Lung (tissue), 12 donors: ENCODE measurements around the gene GRK1. TPM values are rescaled to one million over a fixed set of nuclear protein-coding genes. Genes with fewer than 3 reads are reported as not detected.

ENCODE experiments used
- ATAC-seq: fragments of 200-7000 bp; cut with Tn5 transposase; one replicate; pipeline ENCODE4 v1.9.1; 2020; ENCODE audit warnings: moderate number of reproducible peaks; ENCODE audit not compliant: insufficient read depth, low FRiP score
- DNase-seq, 3 donors: peaks; one replicate each; pipeline ENCODE4 v3.0.0-alpha.2; 2013 to 2017
- H3K27ac ChIP-seq, 2 donors: one replicate each; pipeline ENCODE4 v1.5.1; 2013; ENCODE audit warnings: mild to moderate bottlenecking in 2 of 2, moderate library complexity in 2 of 2, control low read depth in 1 of 2, inconsistent platforms in 1 of 2, low read depth in 1 of 2, low read length in 1 of 2
- H3K27me3 ChIP-seq, 3 donors: one replicate each; pipeline ENCODE4 v1.5.1; 2013; ENCODE audit warnings: low read length in 2 of 3; ENCODE audit not compliant: control insufficient read depth in 3 of 3, insufficient read depth in 3 of 3
- H3K36me3 ChIP-seq, 4 donors: one replicate each; pipeline ENCODE4 v1.5.1; 2013; ENCODE audit warnings: low read length in 4 of 4, mild to moderate bottlenecking in 1 of 4, moderate library complexity in 1 of 4; ENCODE audit not compliant: control insufficient read depth in 4 of 4, insufficient read depth in 4 of 4
- H3K4me1 ChIP-seq, 5 donors: one replicate each; pipeline ENCODE4 v1.5.1; 2013; ENCODE audit warnings: low read length in 5 of 5, mild to moderate bottlenecking in 2 of 5, moderate library complexity in 1 of 5; ENCODE audit not compliant: control insufficient read depth in 5 of 5, insufficient read depth in 5 of 5
- H3K4me3 ChIP-seq: one replicate; pipeline ENCODE4 v1.5.1; 2013; ENCODE audit warnings: mild to moderate bottlenecking, control low read depth, moderate library complexity
- H3K9ac ChIP-seq, 2 donors: one replicate each; pipeline ENCODE4 v1.5.1; 2013; ENCODE audit warnings: low read length in 2 of 2, control low read depth in 1 of 2; ENCODE audit not compliant: insufficient read depth in 1 of 2
- H3K9me3 ChIP-seq, 4 donors: one replicate each; pipeline ENCODE4 v1.5.1; 2013; ENCODE audit warnings: low read length in 3 of 4, mild to moderate bottlenecking in 1 of 4, moderate library complexity in 1 of 4; ENCODE audit not compliant: control insufficient read depth in 4 of 4, insufficient read depth in 3 of 4
- WGBS, 2 donors: extraction: QIAGEN DNeasy Blood & Tissue Kit; methylation state at CpG; one replicate each; pipeline ENCODE4 v1.1.7; 2013; 5-methylcytosine and 5-hydroxymethylcytosine counted together
- polyA plus RNA-seq, 2 donors: library from polyadenylated mRNA; stranded (reverse); fragments of 200-250 nt; gene quantifications; one replicate each; pipeline ENCODE4 v1.2.1, GENCODE V29; 2013
- total RNA-seq, 2 donors: library from RNA; depleted of rRNA in 1 of 2; stranded (reverse); fragments of >200 nt in 1 of 2; gene quantifications; one replicate each; pipeline ENCODE4 v1.2.1, GENCODE V29; 2014 to 2021
- TF ChIP-seq, protein P1 (sequence below): IDR thresholded peaks from 2 replicates; pipeline ENCODE4 v1.5.1; 2012; ENCODE audit warnings: mild to moderate bottlenecking; ENCODE audit errors: control extremely low read depth, extremely low read depth
- donor health status: control.
- donor health status: control.
- donor health status: Bipolar disorder and iron deficiency.
- donor health status: healthy.
- donor health status: DM: yes; HTN: yes; CAD: no.

Gene GRK1
- total and polyA plus RNA-seq, 4 donors: 0.03 to 3.1 TPM; not detected in 2

DNA sequence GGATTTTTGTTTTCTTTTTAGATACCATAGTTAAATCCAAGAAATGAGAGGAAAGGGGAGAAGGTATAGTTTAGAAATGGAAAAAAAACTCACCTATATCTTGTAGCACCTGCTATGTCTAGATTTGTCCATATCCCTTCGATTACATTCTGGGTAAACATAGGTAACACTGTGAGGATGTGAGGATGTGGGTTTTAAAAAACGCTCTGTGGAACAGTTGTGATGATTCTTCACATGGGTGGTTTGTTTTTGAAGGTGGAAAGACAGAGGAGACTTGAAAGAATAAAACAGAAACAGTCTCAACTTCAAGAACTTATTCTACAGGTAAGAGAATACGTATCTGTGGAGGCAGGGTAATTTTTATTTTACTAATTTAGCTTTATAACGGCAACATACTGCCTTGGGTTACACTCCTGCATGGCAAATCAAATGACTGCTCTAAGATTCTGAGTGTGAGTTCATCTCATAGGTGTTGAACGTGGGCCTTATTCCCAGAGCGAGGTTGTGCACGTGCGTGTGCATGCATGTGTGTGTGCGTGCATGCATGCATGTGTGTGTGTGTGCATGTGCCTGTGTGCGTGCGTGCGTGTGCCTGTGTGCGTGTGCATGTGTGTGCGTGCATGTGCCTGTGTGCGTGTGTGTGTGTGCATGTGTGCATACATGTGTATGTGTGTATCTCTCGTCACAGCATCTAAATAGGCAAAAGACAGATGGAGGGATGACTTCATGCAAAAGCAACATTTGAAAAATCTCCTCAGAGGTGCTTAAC lies 32.6 kb upstream of the GRK1 start:
- peaks cover 19 to 65% (median 37%) of the 10 kb centered on the region in 4 donors for H3K36me3 ChIP-seq
- WGBS, 2 donors: 95 to 97% methylated on average over 16 of the region's 16 CpGs
- no peak overlapping the region for H3K27ac ChIP-seq
- TF ChIP-seq, protein P1, sequence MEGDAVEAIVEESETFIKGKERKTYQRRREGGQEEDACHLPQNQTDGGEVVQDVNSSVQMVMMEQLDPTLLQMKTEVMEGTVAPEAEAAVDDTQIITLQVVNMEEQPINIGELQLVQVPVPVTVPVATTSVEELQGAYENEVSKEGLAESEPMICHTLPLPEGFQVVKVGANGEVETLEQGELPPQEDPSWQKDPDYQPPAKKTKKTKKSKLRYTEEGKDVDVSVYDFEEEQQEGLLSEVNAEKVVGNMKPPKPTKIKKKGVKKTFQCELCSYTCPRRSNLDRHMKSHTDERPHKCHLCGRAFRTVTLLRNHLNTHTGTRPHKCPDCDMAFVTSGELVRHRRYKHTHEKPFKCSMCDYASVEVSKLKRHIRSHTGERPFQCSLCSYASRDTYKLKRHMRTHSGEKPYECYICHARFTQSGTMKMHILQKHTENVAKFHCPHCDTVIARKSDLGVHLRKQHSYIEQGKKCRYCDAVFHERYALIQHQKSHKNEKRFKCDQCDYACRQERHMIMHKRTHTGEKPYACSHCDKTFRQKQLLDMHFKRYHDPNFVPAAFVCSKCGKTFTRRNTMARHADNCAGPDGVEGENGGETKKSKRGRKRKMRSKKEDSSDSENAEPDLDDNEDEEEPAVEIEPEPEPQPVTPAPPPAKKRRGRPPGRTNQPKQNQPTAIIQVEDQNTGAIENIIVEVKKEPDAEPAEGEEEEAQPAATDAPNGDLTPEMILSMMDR: no peak
- no peak overlapping the region for H3K4me3 ChIP-seq
- no peaks in the 10 kb centered on the region for H3K9me3 ChIP-seq
- no peak overlapping the region for H3K9ac ChIP-seq
- no peaks in the 10 kb centered on the region for H3K27me3 ChIP-seq
- no peaks in the 10 kb centered on the region for H3K4me1 ChIP-seq
- ATAC-seq (no peak), DNase-seq (no peak)

DNA sequence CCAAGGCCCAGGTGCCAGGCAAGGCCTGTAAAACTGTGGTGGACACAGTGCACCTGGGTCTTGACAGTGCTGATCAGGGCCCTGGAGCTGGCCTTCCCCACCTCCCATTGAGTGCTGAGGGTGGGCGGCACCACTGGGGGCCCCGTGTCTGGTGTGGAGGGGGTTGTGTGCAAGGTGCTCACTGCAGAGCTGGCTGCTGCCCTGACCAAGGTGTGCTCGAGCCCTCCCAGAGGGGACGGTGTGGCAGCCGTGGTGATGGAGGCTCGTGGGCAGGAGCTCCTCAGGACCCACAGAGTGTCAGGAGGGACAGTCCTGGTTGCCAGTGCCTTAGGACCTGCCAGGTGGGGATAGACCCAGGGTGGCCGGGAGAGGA lies 32.0 kb upstream of the GRK1 start:
- Histone ChIP-seq H3K9ac (no peak overlapping the region), H3K27me3 (no peaks in the 10 kb centered on the region), H3K4me1 (no peaks in the 10 kb centered on the region), H3K27ac (no peak overlapping the region), H3K9me3 (no peaks in the 10 kb centered on the region), H3K36me3 (peaks cover 19 to 65% (median 39%) of the 10 kb centered on the region in 4 donors), H3K4me3 (no peak overlapping the region)
- 97 to 99% methylated on average over 7 of the region's 7 CpGs for WGBS, 2 donors
- DNase-seq (no peak), ATAC-seq (no peak)
- TF ChIP-seq, protein P1: no peak

DNA sequence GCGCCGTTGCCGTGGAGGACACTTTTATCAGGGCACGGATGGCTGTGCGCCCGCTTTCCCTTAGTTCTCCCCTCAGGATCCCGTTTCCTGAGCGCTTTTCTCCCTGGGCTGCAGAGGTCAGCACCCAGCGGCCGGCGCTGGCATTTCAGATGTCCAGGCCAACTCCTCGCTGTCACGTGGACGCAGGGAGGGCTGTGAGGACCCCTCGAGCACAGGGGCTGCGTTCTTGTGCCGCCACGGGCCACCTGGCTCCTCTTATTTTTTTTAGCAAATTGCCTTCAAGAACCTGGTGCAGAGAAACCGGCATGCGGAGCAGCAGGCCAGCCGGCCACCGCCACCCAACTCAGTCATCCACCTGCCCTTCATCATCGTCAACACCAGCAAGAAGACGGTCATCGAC lies 31.3 kb upstream of the GRK1 start:
- Histone ChIP-seq H3K9ac (no peak overlapping the region), H3K27me3 (no peaks in the 10 kb centered on the region), H3K4me1 (no peaks in the 10 kb centered on the region), H3K9me3 (no peaks in the 10 kb centered on the region), H3K27ac (no peak overlapping the region), H3K36me3 (peaks cover 19 to 65% (median 44%) of the 10 kb centered on the region in 4 donors), H3K4me3 (no peak overlapping the region)
- TF ChIP-seq, protein P1: no peak
- no peak for ATAC-seq
- no peak for DNase-seq
- WGBS, 2 donors: 97% methylated on average over 25 of the region's 25 CpGs
